ENCODE measurements around the gene RNF223. TPM values are rescaled to one million over a fixed set of nuclear protein-coding genes. Genes with fewer than 3 reads are reported as not detected.

RNF223 gene
- total RNA-seq, 1 experiment from 2014 or later: 6.3 TPM

- peak overlapping the region; percentile 6; the same call in 1 of the 2 replicates for H3K9ac ChIP-seq (ENCODE audit: low read length)
Measured at GRCh38 chr1:1121611-1122077, 47.5 kb upstream of the RNF223 start.

More at GRCh38 chr1:1121611-1122077, 47.5 kb upstream of the RNF223 start:
- POLR2A ChIA-PET: interaction anchor here (1.5 kb wide), 1 partner anchor 41 kb away, joined by 3 read pairs; no protein-coding TSS in a partner anchor
- H3K27me3 ChIP-seq (ENCODE audit: insufficient read depth, low read length): no peaks in the 10 kb centered on the region
- CTCF ChIA-PET: interaction anchor here (1.0 to 2.0 kb wide), 5 partner anchors 109 to 183 kb away, joined by 3 to 30 read pairs (median 10); no protein-coding TSS in a partner anchor
- H3K4me2 ChIP-seq (ENCODE audit: low read length): peak overlapping the region; percentile 68
- no TSS peak for BruUV-seq (replicated peaks)
- no peaks in the 10 kb centered on the region for H3K79me2 ChIP-seq (ENCODE audit: insufficient read depth, low read length)
- no peaks in the 10 kb centered on the region for H3K9me2 ChIP-seq (ENCODE audit: insufficient read depth)
- intact Hi-C loops (cut with micrococcal nuclease): loop anchor here (2.0 kb wide), 3 partner anchors 109 to 169 kb away; no protein-coding TSS in a partner anchor
- peaks cover 0 to 7% of the 10 kb centered on the region in 2 experiments; a peak in 1 of 4 replicates for H3K9me3 ChIP-seq (ENCODE audit: control insufficient read depth in 1 of 2, insufficient read depth in 1 of 2, low read depth in 1 of 2, low read length in 2 of 2)
- no peak for TF ChIP-seq YY1 (IDR thresholded peaks at IDR 0.05; ENCODE audit: extremely low read depth, insufficient replicate concordance, low read depth, low read length)
- no peak for TF ChIP-seq POLR2A (IDR thresholded peaks at IDR 0.05; ENCODE audit: borderline replicate concordance, extremely low read depth, insufficient read depth, insufficient read length)
- TF ChIP-seq EZH2phosphoT487 (IDR thresholded peaks at IDR 0.05; ENCODE audit: borderline replicate concordance): no peak
- TF ChIP-seq ATF3 (IDR thresholded peaks at IDR 0.05): no peak
- no peak for TF ChIP-seq CTCF (IDR thresholded peaks at IDR 0.05 in 2 of 3, conservative IDR thresholded peaks at IDR 0.05 in 1 of 3; ENCODE audit: borderline replicate concordance in 1 of 3, insufficient read depth in 1 of 3, low read depth in 2 of 3, low read length in 2 of 3)
- no peak for TF ChIP-seq MAX (IDR thresholded peaks at IDR 0.05)
- TF ChIP-seq ELF1 (IDR thresholded peaks at IDR 0.05; ENCODE audit: borderline replicate concordance, low read depth): no peak
- no peak for TF ChIP-seq EZH2 (IDR thresholded peaks at IDR 0.05)
- TF ChIP-seq FOSL1 (IDR thresholded peaks at IDR 0.05; ENCODE audit: low read depth): no peak
- no peak for TF ChIP-seq SIN3A (IDR thresholded peaks at IDR 0.05; ENCODE audit: low read depth)
- no peak for TF ChIP-seq REST (IDR thresholded peaks at IDR 0.05; ENCODE audit: low read depth)
- no peak for TF ChIP-seq TCF7L2 (IDR thresholded peaks at IDR 0.05; ENCODE audit: borderline replicate concordance, extremely low read depth, insufficient read depth, insufficient read length)
- TF ChIP-seq POLR2AphosphoS5 (IDR thresholded peaks at IDR 0.05; ENCODE audit: low read depth, low read length): no peak
- peak; percentile 56 for ATAC-seq
- DNase-seq (ENCODE audit: low read depth, low spot score): no peak
- no peaks in the 10 kb centered on the region for H3K36me3 ChIP-seq (ENCODE audit: control insufficient read depth in 1 of 2, insufficient read depth in 2 of 2, low read length in 2 of 2)
- H3K4me1 ChIP-seq (ENCODE audit: control insufficient read depth in 1 of 2, insufficient read depth in 2 of 2, low read length in 2 of 2): peaks cover 2 to 10% of the 10 kb centered on the region in 2 experiments; a peak in 3 of 4 replicates
- H2AFZ ChIP-seq (ENCODE audit: low read depth, low read length, poor library complexity, severe bottlenecking): peak overlapping the region; percentile 54
- H3K27ac ChIP-seq (ENCODE audit: low read depth, low read length): no peak overlapping the region; the same call in 1 of the 2 replicates
- H3K4me3 ChIP-seq (replicated peaks in 1 of 2; ENCODE audit: low read depth in 1 of 2, low read length in 2 of 2): peak overlapping the region; percentile 15 to 35; a peak in 2 of 4 replicates
- RAD21 ChIA-PET (ENCODE audit: low non-redundant PET in 1 of 2, low total read pairs in 2 of 2, uncharacterized antibody in 2 of 2, unreplicated experiment in 2 of 2): interaction anchor here (1.2 to 1.5 kb wide), 6 partner anchors 109 to 170 kb away, joined by 3 to 7 read pairs (median 4); no protein-coding TSS in a partner anchor
- no peaks in the 10 kb centered on the region for H4K20me1 ChIP-seq (ENCODE audit: insufficient read depth)
